Activated CD4-positive, alpha-beta memory T cell treated with anti-CD3 and anti-CD28 coated beads for 36 hours (primary cell): Measurements from ENCODE around the gene NR1I3. TPM values are rescaled to one million over a fixed set of nuclear protein-coding genes. Genes with fewer than 3 reads are reported as not detected.

ENCODE experiments used
- CTCF ChIA-PET: fragments of 350-600 bp; sonication (Branson Sonifier 250); formaldehyde crosslinking; loops from one replicate; lab custom pipeline; 2021; ENCODE audit warnings: antibody characterized with exemption, inconsistent platforms; lab: Charles Lee
- POLR2A ChIA-PET: fragments of 350-600 bp; sonication (Branson Sonifier 250); formaldehyde crosslinking; loops from one replicate; lab custom pipeline; 2021; ENCODE audit warnings: antibody characterized with exemption; lab: Charles Lee
- DNase-seq: peaks from one replicate; pipeline ENCODE4 v3.0.0-alpha.2; 2020
- H3K27ac Mint-ChIP-seq: one replicate; pipeline ENCODE4 v1.8.0; 2021; ENCODE audit warnings: mixed read lengths
- H3K27me3 Mint-ChIP-seq: one replicate; pipeline ENCODE4 v1.8.0; 2021; ENCODE audit warnings: mixed read lengths
- H3K36me3 Mint-ChIP-seq: one replicate; pipeline ENCODE4 v1.8.0; 2021; ENCODE audit warnings: mixed read lengths
- H3K4me1 Mint-ChIP-seq: one replicate; pipeline ENCODE4 v1.8.0; 2021; ENCODE audit warnings: low read depth, mixed read lengths
- H3K4me3 Mint-ChIP-seq: one replicate; pipeline ENCODE4 v1.8.0; 2021; ENCODE audit warnings: mild to moderate bottlenecking, mixed read lengths
- H3K9me3 Mint-ChIP-seq: one replicate; pipeline ENCODE4 v1.8.0; 2021; ENCODE audit warnings: mixed read lengths
- intact Hi-C: fragments of 100-400 bp; cut with micrococcal nuclease; formaldehyde crosslinking; loops from one replicate; pipeline ENCODE4 v1.15.1; 2023
- total RNA-seq, 2 experiments: library from RNA; stranded (reverse); gene quantifications; one replicate each; pipeline ENCODE4 v1.2.3, GENCODE V29; 2021

The NR1I3 gene
- total RNA-seq, 2 experiments from 2014 or later, result not detected

GRCh38 chr1:161191971-161192370 lies 46.0 kb downstream of the NR1I3 start:
- POLR2A ChIA-PET, result interaction anchor here (1.5 to 2.0 kb wide), 3 partner anchors 10 to 26 kb away, joined by 4 to 8 read pairs (median 8); partner anchors contain the start of genes NDUFS2 and PPOX
- Mint-ChIP-seq H3K4me1 (peaks cover 37% of the 10 kb centered on the region), H3K4me3 (no peak overlapping the region), H3K36me3 (no peaks in the 10 kb centered on the region), H3K27me3 (no peaks in the 10 kb centered on the region), H3K9me3 (no peaks in the 10 kb centered on the region), H3K27ac (no peak overlapping the region)
- CTCF ChIA-PET, result interaction anchor here (0.7 to 5.0 kb wide), 20 partner anchors 10 to 210 kb away, joined by 3 to 69 read pairs (median 7); partner anchors contain the start of genes APOA2, B4GALT3, CFAP126 and NDUFS2
- intact Hi-C loops, result loop anchor here (1.0 kb wide), 1 partner anchor 33 kb away; no protein-coding TSS in a partner anchor
- DNase-seq, result no peak

DNA sequence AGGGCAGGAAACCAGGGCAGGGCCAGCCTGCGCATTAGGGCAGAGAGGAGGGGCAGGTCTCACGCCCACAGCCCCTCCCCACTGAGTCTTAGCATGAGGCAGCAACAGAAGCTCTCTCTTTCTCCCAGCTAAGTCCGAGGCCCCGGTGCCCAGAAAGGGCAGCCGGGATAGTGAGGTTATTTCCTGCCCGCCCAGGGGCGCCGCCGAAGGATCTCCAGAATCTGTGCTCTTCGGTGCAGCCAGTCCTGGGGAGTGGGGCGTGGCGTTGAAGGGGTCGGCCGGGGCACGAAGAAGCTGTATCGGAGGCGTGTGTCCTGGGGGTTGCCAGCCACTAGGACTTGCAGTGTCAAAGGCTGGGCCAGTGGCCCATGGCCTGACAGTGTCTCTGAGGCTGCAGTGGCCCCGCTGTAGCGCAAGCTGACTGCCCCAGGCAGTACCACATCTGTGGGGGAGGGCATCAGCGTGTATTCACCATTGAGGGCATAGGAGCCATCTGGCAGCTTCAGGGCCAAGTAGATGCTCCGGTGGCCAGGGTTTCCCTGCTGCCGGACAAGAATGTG lies 47.0 kb downstream of the NR1I3 start:
- CTCF ChIA-PET, result interaction anchor here (0.7 to 5.0 kb wide), 14 partner anchors 9 to 211 kb away, joined by 3 to 69 read pairs (median 8); partner anchors contain the start of genes APOA2, NDUFS2, PPOX and TOMM40L
- no peak for DNase-seq
- intact Hi-C loops, result no loop called here
- no peaks in the 10 kb centered on the region for H3K36me3 Mint-ChIP-seq
- H3K27ac Mint-ChIP-seq, result no peak overlapping the region
- H3K9me3 Mint-ChIP-seq, result no peaks in the 10 kb centered on the region
- H3K27me3 Mint-ChIP-seq, result no peaks in the 10 kb centered on the region
- H3K4me3 Mint-ChIP-seq, result no peak overlapping the region
- POLR2A ChIA-PET, result interaction anchor here (0.7 to 2.0 kb wide), 3 partner anchors 9 to 66 kb away, joined by 3 to 8 read pairs (median 4); partner anchors contain the start of gene PPOX
- peaks cover 47% of the 10 kb centered on the region for H3K4me1 Mint-ChIP-seq

DNA sequence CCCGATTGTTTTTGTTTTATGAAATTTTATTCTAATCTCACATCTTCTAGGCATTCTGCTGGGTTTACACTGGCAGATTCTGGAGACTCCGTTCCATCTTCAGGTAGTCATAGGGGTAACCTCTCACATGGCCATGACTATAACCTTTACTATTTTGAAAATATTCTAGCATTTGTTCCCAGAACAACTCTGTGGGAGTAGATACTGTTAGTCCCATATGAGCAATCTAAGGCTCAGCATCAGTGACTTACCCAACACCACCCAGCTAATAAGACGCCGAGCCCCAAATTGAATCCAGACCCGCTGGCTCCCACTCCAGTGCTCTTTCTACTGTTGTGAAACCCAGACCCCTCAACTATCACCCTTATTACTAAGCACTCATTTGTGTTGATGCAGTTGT lies 49.0 kb downstream of the NR1I3 start:
- Mint-ChIP-seq H3K27me3 (no peaks in the 10 kb centered on the region), H3K4me1 (peaks cover 59% of the 10 kb centered on the region), H3K27ac (no peak overlapping the region), H3K36me3 (no peaks in the 10 kb centered on the region), H3K4me3 (no peak overlapping the region), H3K9me3 (no peaks in the 10 kb centered on the region)
- CTCF ChIA-PET, result no interaction called here
- DNase-seq, result no peak
- POLR2A ChIA-PET, result no interaction called here
- intact Hi-C loops, result no loop called here

GRCh38 chr1:161188381-161188780 lies 49.6 kb downstream of the NR1I3 start:
- Mint-ChIP-seq H3K36me3 (no peaks in the 10 kb centered on the region), H3K27ac (peak overlapping the region; percentile 59), H3K4me1 (peaks cover 65% of the 10 kb centered on the region), H3K4me3 (no peak overlapping the region), H3K9me3 (no peaks in the 10 kb centered on the region), H3K27me3 (no peaks in the 10 kb centered on the region)
- CTCF ChIA-PET, result interaction anchor here (0.6 to 3.6 kb wide), 2 partner anchors 37 to 193 kb away, joined by 4 to 17 read pairs; partner anchors contain the start of gene TOMM40L
- intact Hi-C loops, result no loop called here
- POLR2A ChIA-PET, result no interaction called here
- DNase-seq, result no peak

- intact Hi-C loops, result no loop called here
- Mint-ChIP-seq H3K27me3 (no peaks in the 10 kb centered on the region), H3K4me1 (peaks cover 67% of the 10 kb centered on the region), H3K27ac (peak overlapping the region; percentile 95), H3K9me3 (no peaks in the 10 kb centered on the region), H3K4me3 (no peak overlapping the region), H3K36me3 (no peaks in the 10 kb centered on the region)
- DNase-seq, result no peak
- CTCF ChIA-PET, result interaction anchor here (1.8 to 3.6 kb wide), 2 partner anchors 38 to 195 kb away, joined by 7 to 17 read pairs; partner anchors contain the start of gene TOMM40L
- POLR2A ChIA-PET, result no interaction called here
These were observed 50.7 kb downstream of the NR1I3 start for GRCh38 chr1:161187311-161187710.

GRCh38 chr1:161185732-161186311 lies 52.2 kb downstream of the NR1I3 start:
- Mint-ChIP-seq H3K4me3 (peak overlapping the region; percentile 49), H3K36me3 (no peaks in the 10 kb centered on the region), H3K27me3 (no peaks in the 10 kb centered on the region), H3K4me1 (peaks cover 76% of the 10 kb centered on the region), H3K9me3 (no peaks in the 10 kb centered on the region), H3K27ac (peak overlapping the region; percentile 95)
- POLR2A ChIA-PET, result interaction anchor here (1.6 kb wide), 1 partner anchor 17 kb away, joined by 9 read pairs; the partner anchor contains the start of gene NDUFS2
- no peak for DNase-seq
- intact Hi-C loops, result loop anchor here (1.0 to 2.0 kb wide), 4 partner anchors 16 to 205 kb away; partner anchors contain the start of genes NDUFS2 and PPOX
- CTCF ChIA-PET, result interaction anchor here (0.6 to 3.6 kb wide), 8 partner anchors 14 to 202 kb away, joined by 3 to 17 read pairs (median 4); partner anchors contain the start of genes NDUFS2, PPOX and TOMM40L

- DNase-seq, result peak; percentile 89
- no peaks in the 10 kb centered on the region for H3K27me3 Mint-ChIP-seq
- intact Hi-C loops, result loop anchor here (1.0 to 2.0 kb wide), 4 partner anchors 17 to 206 kb away; partner anchors contain the start of genes NDUFS2 and PPOX
- no peaks in the 10 kb centered on the region for H3K9me3 Mint-ChIP-seq
- peak overlapping the region; percentile 95 for H3K27ac Mint-ChIP-seq
- H3K4me1 Mint-ChIP-seq, result peaks cover 81% of the 10 kb centered on the region
- ChIA-PET POLR2A (interaction anchor here (1.6 kb wide), 1 partner anchor 17 kb away, joined by 9 read pairs; the partner anchor contains the start of gene NDUFS2), CTCF (interaction anchor here (0.6 to 3.6 kb wide), 6 partner anchors 14 to 202 kb away, joined by 3 to 17 read pairs (median 4); partner anchors contain the start of genes PPOX and TOMM40L)
- H3K4me3 Mint-ChIP-seq, result peak overlapping the region; percentile 49
- H3K36me3 Mint-ChIP-seq, result no peaks in the 10 kb centered on the region
These were observed 52.7 kb downstream of the NR1I3 start for GRCh38 chr1:161185282-161185682.

DNA sequence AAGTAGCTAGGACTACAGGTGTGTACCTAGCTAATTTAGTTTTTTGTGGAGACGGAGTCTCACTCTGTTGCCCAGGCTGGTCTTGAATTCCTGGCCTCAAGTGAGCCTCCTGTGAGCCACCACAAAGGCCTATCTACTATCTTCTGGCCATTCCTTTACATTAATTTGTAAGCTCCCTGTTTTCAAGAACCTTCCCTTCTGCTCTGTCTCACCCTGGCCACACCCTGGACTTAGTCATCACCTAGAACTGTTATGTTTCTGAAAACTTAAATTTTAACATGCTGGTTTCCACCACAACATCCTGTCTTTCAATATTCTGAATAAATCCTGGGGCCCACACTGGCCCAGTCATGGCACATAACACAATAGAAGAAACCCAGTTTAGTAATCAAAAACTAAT lies 55.8 kb downstream of the NR1I3 start:
- Mint-ChIP-seq H3K4me3 (peak overlapping the region; percentile 3), H3K4me1 (peaks cover 76% of the 10 kb centered on the region), H3K36me3 (peaks cover under 1% of the 10 kb centered on the region), H3K27me3 (no peaks in the 10 kb centered on the region), H3K27ac (peak overlapping the region; percentile 95), H3K9me3 (no peaks in the 10 kb centered on the region)
- peak; percentile 80 for DNase-seq
- ChIA-PET POLR2A (interaction anchor here (0.7 to 1.7 kb wide), 5 partner anchors 9 to 64 kb away, joined by 3 to 14 read pairs (median 4); partner anchors contain the start of genes NDUFS2, NIT1, PFDN2 and PPOX), CTCF (interaction anchor here (0.6 to 5.3 kb wide), 18 partner anchors 9 to 258 kb away, joined by 3 to 45 read pairs (median 4); partner anchors contain the start of genes ADAMTS4, PPOX, TOMM40L and UFC1)
- intact Hi-C loops, result loop anchor here (5.0 kb wide), 1 partner anchor 200 kb away; no protein-coding TSS in a partner anchor

GRCh38 chr1:161180639-161181038 lies 57.4 kb downstream of the NR1I3 start:
- H3K27me3 Mint-ChIP-seq, result no peaks in the 10 kb centered on the region
- DNase-seq, result no peak
- H3K9me3 Mint-ChIP-seq, result no peaks in the 10 kb centered on the region
- intact Hi-C loops, result loop anchor here (5.0 kb wide), 1 partner anchor 202 kb away; no protein-coding TSS in a partner anchor
- CTCF ChIA-PET, result interaction anchor here (0.9 to 5.3 kb wide), 6 partner anchors 11 to 45 kb away, joined by 3 to 45 read pairs (median 19); partner anchors contain the start of genes PPOX and TOMM40L
- H3K4me3 Mint-ChIP-seq, result no peak overlapping the region
- H3K36me3 Mint-ChIP-seq, result peaks cover 2% of the 10 kb centered on the region
- POLR2A ChIA-PET, result interaction anchor here (1.7 kb wide), 1 partner anchor 45 kb away, joined by 4 read pairs; the partner anchor contains the start of gene TOMM40L
- peak overlapping the region; percentile 81 for H3K27ac Mint-ChIP-seq
- peaks cover 71% of the 10 kb centered on the region for H3K4me1 Mint-ChIP-seq

DNA sequence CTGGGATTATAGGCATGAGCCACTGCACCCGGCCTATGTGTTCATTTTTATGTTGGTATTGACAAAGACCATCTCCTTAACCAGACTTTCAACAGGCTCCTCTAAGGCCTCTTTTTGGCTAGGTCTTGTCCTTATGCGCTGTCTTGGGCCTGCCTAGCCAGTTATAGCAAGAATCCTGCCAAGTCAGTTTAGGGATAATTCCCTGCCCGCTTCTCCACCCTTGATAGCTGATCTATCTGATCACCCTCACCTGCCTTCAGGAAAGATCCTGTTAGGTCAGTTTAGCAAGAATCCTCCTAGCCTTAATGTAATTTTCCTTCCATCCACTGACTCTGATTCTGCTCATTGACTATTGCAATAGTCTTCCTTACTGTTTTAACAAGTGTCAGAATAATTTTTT lies 58.3 kb downstream of the NR1I3 start:
- CTCF ChIA-PET, result interaction anchor here (0.9 to 5.3 kb wide), 4 partner anchors 14 to 46 kb away, joined by 3 to 45 read pairs (median 23); partner anchors contain the start of genes PPOX and TOMM40L
- H3K4me3 Mint-ChIP-seq, result no peak overlapping the region
- H3K36me3 Mint-ChIP-seq, result peaks cover 7% of the 10 kb centered on the region
- H3K9me3 Mint-ChIP-seq, result no peaks in the 10 kb centered on the region
- H3K27ac Mint-ChIP-seq, result no peak overlapping the region
- POLR2A ChIA-PET, result no interaction called here
- DNase-seq, result no peak
- H3K27me3 Mint-ChIP-seq, result no peaks in the 10 kb centered on the region
- peaks cover 73% of the 10 kb centered on the region for H3K4me1 Mint-ChIP-seq
- intact Hi-C loops, result loop anchor here (5.0 kb wide), 1 partner anchor 203 kb away; no protein-coding TSS in a partner anchor
